Uterus (tissue), 2 donors: Measurements from ENCODE around the gene OSBPL2.

Experiments
- POLR2A ChIP-seq, 2 donors: fragments of 450-650 bp; IDR thresholded peaks; one replicate each; pipeline ENCODE4 v1.6.1; 2016; ENCODE audit warnings: antibody characterized with exemption in 2 of 2, mild to moderate bottlenecking in 1 of 2, moderate library complexity in 1 of 2
- TF ChIP-seq, protein P1 (sequence below), 4 experiments: fragments of 200-600 bp in 2 of 4; fragments of 450-650 bp in 2 of 4; sonication (generic) in 2 of 4; IDR thresholded peaks; one replicate each; pipeline ENCODE4 v1.5.1; 2016 to 2019; ENCODE audit warnings: antibody characterized with exemption in 4 of 4, mild to moderate bottlenecking in 2 of 4, moderate library complexity in 1 of 4

DNA sequence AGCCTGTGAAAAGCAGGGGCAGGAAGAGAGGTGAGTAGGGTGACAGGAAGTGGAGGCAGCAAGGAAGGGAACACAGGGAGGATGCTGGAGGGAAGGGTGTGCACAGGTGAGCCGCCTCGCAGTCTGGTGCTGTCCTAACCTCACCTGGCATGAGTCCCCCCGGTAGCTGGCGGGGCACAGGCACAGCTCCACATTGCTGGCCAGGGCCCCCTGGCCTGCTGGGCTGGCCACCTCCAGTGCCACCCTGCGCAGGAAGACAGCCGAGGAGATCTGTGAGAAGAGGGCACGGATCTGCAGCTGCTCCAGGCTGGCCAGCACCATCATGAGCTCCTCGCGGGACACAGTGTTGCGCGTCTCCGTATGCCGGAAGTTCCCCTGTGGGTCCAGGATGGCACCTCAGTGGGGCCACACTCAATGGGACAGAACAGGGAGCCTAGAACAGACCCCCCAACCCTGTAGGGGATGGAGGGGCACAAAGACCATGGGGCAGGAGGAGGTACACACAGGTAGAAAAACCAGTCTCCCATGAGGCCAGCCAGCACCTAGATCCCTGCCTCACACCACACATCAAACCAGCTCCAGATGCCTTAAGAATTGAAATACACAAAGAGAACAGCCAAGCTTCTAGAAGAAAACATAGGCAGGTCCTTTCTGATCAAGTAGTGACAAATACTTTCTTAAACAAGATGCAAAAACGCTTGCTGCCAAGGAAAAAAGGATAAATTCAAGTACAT lies 87.0 kb downstream of the OSBPL2 start:
- no peak for TF ChIP-seq POLR2A (IDR thresholded peaks at IDR 0.05)
- TF ChIP-seq, protein P1, sequence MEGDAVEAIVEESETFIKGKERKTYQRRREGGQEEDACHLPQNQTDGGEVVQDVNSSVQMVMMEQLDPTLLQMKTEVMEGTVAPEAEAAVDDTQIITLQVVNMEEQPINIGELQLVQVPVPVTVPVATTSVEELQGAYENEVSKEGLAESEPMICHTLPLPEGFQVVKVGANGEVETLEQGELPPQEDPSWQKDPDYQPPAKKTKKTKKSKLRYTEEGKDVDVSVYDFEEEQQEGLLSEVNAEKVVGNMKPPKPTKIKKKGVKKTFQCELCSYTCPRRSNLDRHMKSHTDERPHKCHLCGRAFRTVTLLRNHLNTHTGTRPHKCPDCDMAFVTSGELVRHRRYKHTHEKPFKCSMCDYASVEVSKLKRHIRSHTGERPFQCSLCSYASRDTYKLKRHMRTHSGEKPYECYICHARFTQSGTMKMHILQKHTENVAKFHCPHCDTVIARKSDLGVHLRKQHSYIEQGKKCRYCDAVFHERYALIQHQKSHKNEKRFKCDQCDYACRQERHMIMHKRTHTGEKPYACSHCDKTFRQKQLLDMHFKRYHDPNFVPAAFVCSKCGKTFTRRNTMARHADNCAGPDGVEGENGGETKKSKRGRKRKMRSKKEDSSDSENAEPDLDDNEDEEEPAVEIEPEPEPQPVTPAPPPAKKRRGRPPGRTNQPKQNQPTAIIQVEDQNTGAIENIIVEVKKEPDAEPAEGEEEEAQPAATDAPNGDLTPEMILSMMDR (IDR thresholded peaks at IDR 0.05) = no peak
